NCI-H1694 (cell line): ENCODE measurements around the gene ARNT2.

ENCODE experiments used
- DNase-seq: peaks from one replicate; lab custom pipeline; 2025; lab: John Stamatoyannopoulos, UW

ARNT2 gene

DNA sequence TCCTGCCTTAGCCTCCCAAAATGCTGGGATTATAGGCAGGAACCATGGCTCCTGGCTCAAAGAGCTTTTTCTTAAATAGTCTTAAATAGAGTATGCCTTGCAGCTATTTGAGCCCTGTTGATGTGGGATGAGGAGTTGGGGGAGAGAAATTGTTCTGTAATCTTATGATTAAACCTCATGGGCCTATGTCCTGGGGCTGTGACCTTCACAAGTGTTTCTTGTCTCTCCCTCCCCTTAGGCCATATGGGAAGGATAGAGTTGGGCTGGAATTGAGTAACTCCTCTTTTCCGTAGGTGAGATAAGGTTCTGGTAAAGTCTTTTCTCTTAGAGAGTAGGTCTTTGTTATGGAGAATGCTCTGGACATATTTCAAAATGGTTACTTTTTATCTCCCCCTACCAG lies 114.3 kb downstream of the ARNT2 start:
- DNase-seq: no peak

- no peak for DNase-seq
These were observed 119.6 kb downstream of the ARNT2 start for GRCh38 chr15:80523746-80524145.

GRCh38 chr15:80525853-80526252 lies 121.7 kb downstream of the ARNT2 start:
- DNase-seq: no peak

- DNase-seq: no peak
These were observed 122.6 kb downstream of the ARNT2 start for GRCh38 chr15:80526556-80527340.

GRCh38 chr15:80527406-80527805 lies 123.2 kb downstream of the ARNT2 start:
- DNase-seq: no peak

DNA sequence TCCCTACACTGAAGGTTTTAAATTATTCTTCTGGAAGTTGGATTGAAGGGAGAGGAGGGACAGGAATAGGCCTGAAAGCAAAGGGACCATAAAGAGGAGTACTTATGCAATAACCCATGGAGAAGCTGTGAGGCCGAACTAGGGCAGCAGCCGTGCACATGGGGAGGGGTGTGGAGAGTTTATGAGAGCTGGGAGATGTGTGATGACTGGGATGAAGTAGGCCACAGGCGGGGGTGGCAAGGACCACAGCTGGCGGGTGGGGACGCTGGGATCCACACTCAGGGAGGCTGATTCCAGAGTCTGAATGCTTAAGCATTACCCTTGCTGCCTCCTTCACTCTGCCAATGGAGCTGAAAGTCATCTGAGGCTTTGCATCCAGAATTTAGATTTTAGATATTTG lies 123.8 kb downstream of the ARNT2 start:
- DNase-seq: no peak

GRCh38 chr15:80530737-80531365 lies 126.7 kb downstream of the ARNT2 start:
- no peak for DNase-seq

DNA sequence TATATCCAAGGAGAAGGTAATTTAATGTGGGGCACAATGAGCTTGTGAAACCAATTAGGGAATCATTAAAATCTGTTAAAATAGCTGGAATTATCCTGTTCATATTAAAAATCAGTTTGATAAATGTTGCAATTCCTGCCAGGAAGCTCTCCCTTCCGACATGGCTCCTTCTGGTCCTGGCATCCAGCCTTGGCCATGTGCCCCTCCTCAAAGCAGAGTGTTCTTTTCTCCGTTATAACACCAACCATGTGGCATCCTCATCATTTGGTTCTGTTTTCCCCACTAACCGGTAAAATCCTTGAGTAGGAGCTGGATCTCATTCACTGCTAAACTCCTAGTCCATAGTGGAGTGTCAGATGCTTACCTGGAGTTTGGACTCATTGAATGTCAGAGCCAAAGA lies 127.2 kb downstream of the ARNT2 start:
- DNase-seq: no peak

- no peak for DNase-seq
These were observed 127.6 kb downstream of the ARNT2 start for GRCh38 chr15:80531796-80532195.

GRCh38 chr15:80533790-80534333 lies 129.7 kb downstream of the ARNT2 start:
- DNase-seq: no peak

- no peak for DNase-seq
These were observed 132.0 kb downstream of the ARNT2 start for GRCh38 chr15:80536231-80536630.

GRCh38 chr15:80536716-80537115 lies 132.5 kb downstream of the ARNT2 start:
- no peak for DNase-seq

DNA sequence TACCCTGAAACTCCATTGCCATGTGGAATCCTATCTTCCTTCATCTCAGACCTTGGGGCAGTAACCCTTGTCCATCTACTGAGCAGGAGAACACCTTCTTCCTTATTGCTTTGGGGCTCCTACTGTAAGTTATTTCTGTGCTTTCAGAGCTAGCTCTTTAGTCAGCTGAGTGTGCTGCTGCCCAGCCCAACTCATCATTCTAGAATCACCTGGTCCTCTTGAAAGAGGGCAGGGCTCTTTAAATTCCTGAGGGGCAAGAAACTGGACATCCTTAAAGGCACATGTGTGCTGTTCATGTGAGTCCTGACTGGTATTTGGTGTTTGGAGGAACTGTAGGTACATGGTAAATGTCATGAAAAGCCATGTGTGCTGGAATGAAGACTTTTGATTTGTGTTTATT lies 140.9 kb downstream of the ARNT2 start:
- no peak for DNase-seq

- no peak for DNase-seq
These were observed 143.1 kb downstream of the ARNT2 start for GRCh38 chr15:80547264-80547663.

DNA sequence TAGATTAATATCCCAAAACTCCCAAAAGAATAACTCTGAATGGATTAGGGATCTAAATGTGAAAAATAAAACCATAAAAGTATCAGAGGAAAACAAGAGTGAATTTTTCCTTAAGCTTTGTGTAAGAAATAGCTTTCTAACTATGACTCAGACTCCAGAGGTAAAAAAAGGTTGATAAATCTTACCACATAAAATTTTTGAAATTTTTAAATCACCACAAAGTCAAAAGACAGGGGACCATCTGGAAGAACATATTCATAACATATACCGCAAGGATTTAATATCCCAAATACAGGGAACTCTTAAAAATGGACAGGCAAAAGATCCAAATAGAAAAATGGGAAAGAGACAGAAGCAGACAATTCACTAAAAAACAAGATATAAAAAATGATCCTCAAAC lies 145.0 kb downstream of the ARNT2 start:
- DNase-seq: no peak

DNA sequence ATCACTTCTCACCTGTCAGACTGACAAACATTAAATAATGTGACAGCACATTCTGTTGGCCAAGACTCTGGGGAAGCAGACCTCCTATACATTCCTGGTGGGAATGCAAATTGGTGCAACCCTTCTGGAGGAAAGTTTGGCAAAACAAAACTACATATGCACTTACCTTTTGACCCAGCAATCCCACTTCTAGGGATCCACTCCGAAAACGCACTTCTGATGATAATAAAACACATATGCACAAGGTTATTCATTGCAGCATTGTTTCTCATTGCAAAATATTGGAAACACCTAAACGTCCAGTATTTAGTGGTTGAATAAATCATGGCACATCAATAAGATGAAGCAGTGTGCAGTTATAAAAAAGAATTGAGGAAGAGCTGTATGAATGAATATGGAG lies 145.5 kb downstream of the ARNT2 start:
- no peak for DNase-seq

DNA sequence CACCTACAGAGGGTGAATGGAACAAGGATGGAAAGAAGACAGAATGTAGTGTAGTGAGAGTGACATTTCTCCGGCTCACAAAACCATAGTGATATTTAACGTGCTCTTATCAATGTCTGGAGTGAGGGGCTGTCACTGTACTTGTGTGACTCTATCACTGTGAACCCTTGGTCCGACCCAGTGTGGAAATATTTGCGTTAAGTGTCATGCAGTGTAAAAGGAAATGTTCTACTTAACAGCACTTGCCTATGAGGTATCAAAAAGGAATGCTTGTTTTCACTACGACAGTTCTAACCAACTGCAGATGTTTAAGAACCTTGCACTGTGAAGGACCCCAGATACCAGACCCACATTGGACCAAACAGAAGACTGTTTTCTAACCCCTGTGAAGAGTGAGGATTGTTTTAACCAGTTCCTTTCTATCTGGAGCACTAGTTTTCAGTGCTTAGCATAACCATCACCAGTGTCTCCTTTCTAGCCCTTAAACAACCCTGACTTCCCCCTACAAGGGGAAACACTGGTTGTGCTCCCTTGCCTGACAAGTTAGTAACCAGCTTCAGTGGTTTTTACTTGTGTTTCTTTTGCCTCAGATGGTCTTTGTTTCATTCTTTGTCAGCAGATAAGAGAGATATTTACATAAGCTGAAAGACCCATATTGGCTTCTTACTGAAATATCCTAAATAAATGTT lies 146.2 kb downstream of the ARNT2 start:
- DNase-seq: no peak

- DNase-seq: no peak
These were observed 146.7 kb downstream of the ARNT2 start for GRCh38 chr15:80550908-80551260.

DNA sequence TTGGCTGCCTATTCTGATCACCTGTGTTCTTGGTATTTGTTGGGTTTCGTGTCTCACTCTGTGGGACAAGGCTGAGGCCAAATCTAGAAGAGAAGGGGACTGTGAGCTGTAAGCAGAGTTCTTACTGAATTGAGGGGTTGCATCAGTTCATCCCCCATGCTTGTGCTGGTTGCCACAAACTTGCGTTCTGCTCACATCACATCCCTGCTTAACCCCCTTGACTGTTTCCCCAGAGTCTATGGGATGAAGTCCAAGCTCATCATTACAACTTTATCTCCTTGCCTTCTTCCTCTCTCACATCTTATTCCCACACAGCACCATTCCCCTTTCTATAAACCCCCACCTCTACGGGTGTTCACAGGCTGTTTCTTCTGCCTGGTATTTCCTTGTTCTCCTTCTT lies 147.2 kb downstream of the ARNT2 start:
- no peak for DNase-seq

DNA sequence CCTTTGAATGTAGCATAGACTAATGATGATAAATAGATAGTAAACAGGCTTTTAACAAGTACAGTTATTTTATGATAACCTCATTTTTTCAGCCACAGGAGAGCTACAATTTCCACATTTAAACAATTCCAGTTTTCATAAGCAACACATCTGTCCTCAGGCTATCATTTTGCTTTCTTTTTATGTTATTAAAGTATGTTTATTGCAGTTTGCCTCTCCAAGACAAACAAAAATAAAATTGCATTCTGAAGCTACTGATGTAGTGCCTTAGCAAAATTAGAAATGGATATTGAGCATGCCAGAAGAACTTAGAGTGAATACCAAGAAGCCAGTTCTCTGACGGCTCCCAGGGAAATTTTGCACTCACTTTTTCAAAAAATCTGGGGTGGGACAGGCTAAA lies 150.4 kb downstream of the ARNT2 start:
- no peak for DNase-seq

GRCh38 chr15:80556694-80557367 lies 152.6 kb downstream of the ARNT2 start:
- DNase-seq: no peak

DNA sequence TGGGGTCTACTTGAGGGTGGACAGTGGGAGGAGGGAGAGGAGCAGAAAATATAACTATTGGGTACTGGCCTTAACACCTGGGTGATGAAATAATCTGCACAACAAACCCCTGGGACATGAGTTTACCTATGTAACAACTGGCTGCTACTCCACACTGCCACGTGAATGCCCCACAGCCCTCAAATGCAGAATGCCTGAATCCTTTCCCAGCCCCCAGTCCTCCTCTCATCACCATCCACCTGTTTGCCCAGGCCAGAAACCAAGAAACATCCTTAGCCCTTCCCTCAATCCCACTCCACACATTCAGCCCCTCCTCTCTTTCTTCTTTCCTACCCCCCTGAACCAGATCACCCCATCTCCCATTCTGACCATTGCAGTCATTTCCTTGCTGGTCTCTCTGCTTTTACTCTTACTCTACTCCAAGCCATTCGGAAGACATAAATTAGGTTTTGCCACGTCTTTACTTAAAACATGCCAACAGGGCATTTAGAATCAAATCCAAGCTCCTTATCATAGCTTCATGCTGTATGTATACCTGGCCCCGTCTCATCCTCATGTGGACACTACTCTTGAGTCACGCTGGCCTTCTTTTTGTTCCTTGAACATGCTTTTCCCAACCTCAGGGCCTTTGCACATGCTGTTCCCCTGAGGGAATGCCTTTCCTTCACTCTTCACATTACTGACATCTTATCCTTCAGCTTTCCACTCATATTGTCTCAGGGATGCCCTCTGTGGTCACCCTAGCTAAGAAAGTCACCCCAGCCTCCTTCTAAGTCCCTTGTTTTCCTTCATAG lies 153.5 kb downstream of the ARNT2 start:
- no peak for DNase-seq
